Ramos (cell line): Measurements from ENCODE around the gene GALNT18.

Experiments used
- in situ Hi-C: fragments of 300-500 bp; cut with MboI; formaldehyde crosslinking; loops from one replicate; pipeline ENCODE4 v1.14.3; 2022; ENCODE audit warnings: low sequenced_read_pairs; ENCODE audit not compliant: unreplicated experiment

GALNT18 gene

DNA sequence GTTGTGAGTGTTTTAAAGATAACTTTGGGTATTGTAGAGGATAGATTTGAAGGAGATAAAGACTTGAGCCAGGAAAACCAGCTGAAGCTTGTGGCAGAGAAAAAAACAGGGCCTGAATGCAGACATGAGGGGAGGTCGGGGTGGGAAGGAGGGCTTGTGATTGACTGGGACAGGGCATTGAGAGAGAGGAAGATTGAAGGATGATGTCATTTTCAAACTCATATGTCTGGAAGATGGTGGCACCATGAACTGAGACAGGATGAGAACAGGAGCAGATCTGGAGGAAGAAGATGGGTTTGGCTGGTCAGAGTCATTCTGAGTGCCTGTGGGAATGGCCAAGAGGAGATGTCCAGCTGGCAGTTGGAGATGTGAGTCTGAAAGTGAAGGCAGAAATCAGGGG, 283.5 kb downstream of the GALNT18 start:
- in situ Hi-C loops: no loop called here

DNA sequence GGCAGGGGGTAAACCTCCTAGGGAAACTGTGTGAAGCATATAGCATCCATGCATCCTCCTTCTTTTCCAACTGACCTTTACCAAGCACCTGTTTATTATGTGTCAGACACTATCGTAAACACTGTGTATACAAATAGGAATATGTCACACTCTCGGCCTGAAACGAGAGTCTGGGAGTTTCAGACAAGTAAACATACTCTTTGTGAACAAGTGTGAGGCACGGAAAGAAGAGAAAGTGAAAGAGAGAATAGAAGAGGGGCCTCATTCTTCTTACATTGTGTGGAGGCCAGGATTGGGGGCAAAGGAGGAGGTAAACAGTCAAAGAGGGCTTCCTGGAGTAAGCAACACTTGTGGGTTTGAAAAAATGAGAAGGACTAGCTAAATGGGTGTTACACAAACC, 285.1 kb downstream of the GALNT18 start:
- in situ Hi-C loops: no loop called here

DNA sequence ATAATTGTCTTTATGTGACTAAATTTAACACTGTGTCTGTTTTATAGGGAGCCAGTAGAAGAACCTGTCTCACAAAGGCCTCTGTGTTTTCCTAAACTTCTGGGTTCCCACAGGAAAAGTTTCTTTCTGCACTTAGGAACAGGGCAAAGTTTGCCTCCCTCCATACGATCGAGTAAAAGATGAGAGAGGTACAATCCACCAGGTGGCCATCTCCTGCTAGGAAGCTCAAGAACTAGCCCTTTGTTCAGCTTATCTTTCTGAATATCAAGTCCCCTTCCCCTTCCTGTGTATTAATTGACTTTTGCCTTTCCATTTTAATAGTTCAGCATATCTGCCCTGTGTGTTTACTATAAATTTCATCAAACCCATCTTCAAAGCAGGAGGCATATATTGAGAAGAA, 286.8 kb downstream of the GALNT18 start:
- in situ Hi-C loops: no loop called here

- in situ Hi-C loops: no loop called here
These were observed 287.2 kb downstream of the GALNT18 start for GRCh38 chr11:11334607-11335006.

- in situ Hi-C loops: no loop called here
These were observed 289.6 kb downstream of the GALNT18 start for GRCh38 chr11:11332141-11332710.

- in situ Hi-C loops: no loop called here
These were observed 292.6 kb downstream of the GALNT18 start for GRCh38 chr11:11329062-11329806.

GRCh38 chr11:11324090-11324489, 297.7 kb downstream of the GALNT18 start:
- in situ Hi-C loops: no loop called here

DNA sequence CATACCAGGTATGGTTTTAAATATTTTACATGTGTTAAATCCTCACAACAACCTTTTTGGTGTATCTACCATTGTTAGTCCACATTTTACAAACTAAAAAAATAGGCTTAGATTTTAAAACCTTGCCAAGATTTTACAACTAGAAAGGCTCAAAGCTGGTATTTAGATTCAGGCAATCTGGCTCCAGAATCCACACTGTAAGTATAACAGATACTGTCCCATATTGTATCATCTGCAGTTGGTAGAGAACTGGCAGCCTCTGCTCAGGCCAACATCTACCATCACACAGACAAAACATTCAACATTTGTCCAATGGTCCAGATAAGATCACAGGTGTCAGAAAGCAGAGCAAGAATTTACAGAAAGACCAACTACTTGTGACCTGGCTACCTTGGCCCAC, 299.7 kb downstream of the GALNT18 start:
- in situ Hi-C loops: no loop called here

DNA sequence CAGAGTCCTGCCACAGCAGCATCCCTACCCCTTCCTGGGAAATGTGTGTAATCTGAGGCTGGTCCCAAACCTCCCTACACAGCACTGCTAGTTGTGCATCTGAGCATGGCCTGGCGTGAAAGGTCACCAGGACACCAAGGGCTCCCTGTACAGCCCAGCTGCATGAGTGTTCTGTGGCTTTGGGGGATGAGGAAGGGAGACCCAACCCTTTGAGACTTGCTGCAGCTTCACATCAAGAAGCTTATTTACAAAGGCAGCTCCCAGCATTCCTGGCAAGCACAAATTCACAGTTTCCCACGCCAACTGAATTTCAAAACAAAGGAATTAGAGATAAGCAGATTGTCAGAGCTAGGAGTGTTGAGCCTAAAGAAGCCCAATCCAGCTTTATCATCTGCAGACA, 301.0 kb downstream of the GALNT18 start:
- in situ Hi-C loops: no loop called here

- in situ Hi-C loops: no loop called here
These were observed 302.8 kb downstream of the GALNT18 start for GRCh38 chr11:11318961-11319360.

GRCh38 chr11:11318461-11318860, 303.3 kb downstream of the GALNT18 start:
- in situ Hi-C loops: no loop called here

DNA sequence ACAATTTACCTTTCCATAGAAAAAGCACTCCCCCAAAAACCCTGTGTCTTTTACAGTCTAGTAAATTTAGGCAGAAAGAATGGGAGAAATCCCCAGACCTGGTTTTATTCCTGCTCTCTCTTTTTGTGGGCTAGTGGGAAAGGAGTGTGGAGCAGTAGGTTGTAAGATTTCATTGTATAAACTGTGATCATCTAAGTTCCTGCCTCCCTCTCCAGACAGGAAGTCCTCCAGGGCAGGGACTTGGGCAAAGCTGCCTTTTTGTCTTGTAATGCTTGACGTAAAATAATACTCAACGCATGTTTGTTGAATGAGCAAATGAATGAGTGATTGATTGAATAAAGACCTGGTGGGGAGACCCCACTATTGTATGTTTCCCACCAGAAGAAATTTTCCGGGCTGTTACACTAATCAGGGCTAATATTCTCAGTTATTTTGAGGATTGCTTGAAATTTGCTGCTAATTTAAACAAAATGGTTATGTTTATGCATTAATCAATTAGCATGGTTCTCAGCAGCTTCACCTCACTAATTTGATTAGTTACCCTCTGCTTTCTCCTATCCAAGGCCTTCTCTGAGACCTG, 305.1 kb downstream of the GALNT18 start:
- in situ Hi-C loops: no loop called here

GRCh38 chr11:11313902-11314692, 307.7 kb downstream of the GALNT18 start:
- in situ Hi-C loops: no loop called here

DNA sequence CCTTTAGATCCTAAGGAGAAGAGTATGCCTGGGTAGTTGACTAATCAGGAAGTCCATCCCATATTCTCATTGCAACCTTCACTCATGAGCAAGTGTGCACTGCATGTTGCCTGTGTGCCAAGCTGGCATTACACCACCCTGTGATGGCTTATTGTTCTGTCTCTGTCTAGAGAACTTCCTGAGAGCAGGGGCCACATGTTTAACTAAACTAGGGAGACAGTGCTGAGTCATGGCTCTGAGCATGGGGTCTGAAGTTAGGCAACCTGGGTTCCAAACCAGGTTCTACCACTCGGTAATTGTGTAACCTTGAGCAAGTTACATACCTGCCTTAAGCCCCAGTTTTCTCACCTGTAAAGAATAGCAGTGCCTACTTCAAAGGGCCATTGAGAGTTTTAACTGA, 308.4 kb downstream of the GALNT18 start:
- in situ Hi-C loops: no loop called here

DNA sequence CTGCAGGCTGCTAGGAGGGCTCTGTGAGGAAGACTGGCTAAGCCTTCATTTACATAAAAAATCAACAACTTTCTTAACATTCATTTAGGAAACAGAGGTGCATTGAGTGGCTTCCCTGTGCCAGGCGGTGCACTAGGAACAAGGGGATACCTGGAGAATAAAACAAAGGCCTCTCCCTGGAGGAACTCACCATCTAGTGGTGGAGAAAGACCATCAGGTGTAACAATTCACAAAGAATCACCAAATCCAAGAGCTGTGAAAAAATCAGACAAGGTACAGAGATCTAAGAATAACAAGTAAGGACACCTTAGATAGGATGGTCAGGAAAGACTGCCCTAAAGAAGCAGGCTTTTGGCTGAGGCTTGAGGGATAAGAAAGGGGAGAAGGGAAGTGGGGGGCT, 309.1 kb downstream of the GALNT18 start:
- in situ Hi-C loops: no loop called here

DNA sequence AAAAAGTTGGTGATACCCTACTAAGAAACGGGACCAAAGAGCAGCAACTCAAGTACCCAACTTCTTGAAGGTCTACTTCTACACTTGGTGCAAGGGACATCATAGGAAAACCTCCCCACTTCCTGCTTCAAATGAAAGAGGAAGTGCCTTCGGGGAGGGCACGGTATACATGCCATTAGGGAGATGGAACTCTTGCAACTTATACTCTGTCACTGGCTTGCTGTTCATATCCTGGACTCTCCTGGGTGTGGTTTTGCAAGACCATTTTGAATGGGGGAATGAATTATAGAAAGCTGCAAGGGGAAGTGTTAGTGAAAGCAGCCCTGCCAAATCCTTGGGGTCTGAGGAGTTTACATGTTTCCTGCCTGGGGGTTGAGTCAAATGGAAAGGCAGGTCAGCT, 310.6 kb downstream of the GALNT18 start:
- in situ Hi-C loops: no loop called here

DNA sequence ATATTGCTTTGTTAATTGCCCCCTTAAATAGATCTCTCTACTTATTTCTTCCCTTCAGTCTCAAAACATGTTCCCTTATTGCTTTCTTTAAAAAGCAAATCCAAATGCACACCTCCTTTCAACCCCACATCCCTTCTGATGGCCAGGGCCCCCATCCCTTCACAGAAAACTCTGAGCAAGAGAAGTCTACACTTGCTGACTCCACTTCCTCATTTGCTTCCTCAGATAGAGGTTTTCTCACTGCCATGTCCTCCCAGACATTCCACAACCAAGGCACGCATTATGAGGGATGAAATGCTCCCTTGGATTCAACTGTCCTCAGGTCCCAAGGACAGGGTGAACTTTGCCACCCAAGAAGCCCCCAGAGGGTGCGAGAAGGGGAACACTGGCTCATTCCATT, 311.9 kb downstream of the GALNT18 start:
- in situ Hi-C loops: no loop called here

- in situ Hi-C loops: no loop called here
These were observed 313.6 kb downstream of the GALNT18 start for GRCh38 chr11:11308249-11308648.

DNA sequence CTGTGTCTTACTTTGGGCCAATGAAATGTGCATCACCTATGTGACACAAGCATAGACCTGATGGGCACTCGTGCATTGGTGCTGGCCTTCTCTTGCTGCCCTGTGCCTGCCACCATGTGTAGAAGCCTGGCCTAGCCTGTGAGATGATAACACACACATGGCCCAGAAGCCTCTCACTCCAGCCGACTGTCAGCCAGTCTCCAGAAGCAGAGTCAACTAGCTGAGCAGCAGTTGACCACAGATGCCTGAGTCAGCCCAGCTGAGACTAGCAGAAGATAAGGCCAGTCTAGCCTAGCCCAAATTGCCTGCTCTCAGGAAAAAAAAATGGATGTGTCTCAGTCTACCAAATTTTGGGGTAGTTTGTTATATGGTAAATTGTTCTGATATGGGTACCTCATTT, 314.9 kb downstream of the GALNT18 start:
- in situ Hi-C loops: no loop called here

DNA sequence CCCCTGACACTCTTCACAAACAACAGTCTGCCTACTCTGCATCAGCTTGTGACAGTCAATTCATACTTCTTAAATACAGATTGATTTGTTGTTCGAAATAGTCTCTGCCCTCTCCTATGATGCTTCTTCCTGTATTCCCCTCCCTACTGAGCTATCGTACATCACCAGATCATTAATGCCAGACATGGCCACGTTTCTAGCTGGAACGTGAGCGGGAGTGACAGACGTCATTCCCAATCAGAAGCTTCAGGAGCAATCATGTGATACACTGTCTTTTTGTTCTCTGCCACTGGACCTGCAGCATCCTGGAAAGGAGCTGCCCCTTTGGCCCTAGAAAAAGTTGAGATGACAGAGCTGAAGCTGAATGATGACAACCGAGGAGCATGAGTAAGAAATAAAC, 317.3 kb downstream of the GALNT18 start:
- in situ Hi-C loops: no loop called here

- in situ Hi-C loops: no loop called here
These were observed 319.2 kb downstream of the GALNT18 start for GRCh38 chr11:11302565-11302964.
